Esophagus squamous epithelium (tissue), 4 donors: ENCODE data around the gene GLRA3.

Experiments
- CTCF ChIP-seq, 6 experiments: fragments of 450-650 bp in 4 of 6; fragments of 200-600 bp in 2 of 6; sonication (generic) in 2 of 6; IDR thresholded peaks; one replicate each; pipeline ENCODE4 v1.5.1; 2016 to 2019; ENCODE audit warnings: antibody characterized with exemption in 6 of 6, mild to moderate bottlenecking in 4 of 6, moderate library complexity in 4 of 6
- POLR2A ChIP-seq, 4 donors: fragments of 450-650 bp; IDR thresholded peaks; one replicate each; pipeline ENCODE4 v1.6.1; 2017; ENCODE audit warnings: antibody characterized with exemption in 4 of 4, mild to moderate bottlenecking in 4 of 4, moderate library complexity in 3 of 4

- TF ChIP-seq CTCF (IDR thresholded peaks at IDR 0.05) (no peak), POLR2A (IDR thresholded peaks at IDR 0.05) (no peak)
Measured at GRCh38 chr4:174628191-174628590, 200.9 kb downstream of the GLRA3 start.
